ENCODE results near the gene GABRD.
A peak's percentile ranks its signal among the peaks of the same experiment; 100 is the strongest.

Gene GABRD

GRCh38 chr1:2070800-2071530 lies 51.8 kb downstream of the GABRD start:
- Histone ChIP-seq H3K23ac (ENCODE audit: low read depth, low read length, poor library complexity) (peak overlapping the region; percentile 85), H3K4me3 (ENCODE audit: low read length in 2 of 2) (no peak overlapping the region), H4K8ac (ENCODE audit: low read depth, low read length) (no peak overlapping the region), H3K18ac (ENCODE audit: low read length) (peak overlapping the region; percentile 38), H4K91ac (ENCODE audit: low read depth, low read length, poor library complexity) (no peak overlapping the region), H2AK5ac (ENCODE audit: low read depth, low read length) (no peak overlapping the region), H2AFZ (ENCODE audit: low read length) (no peak overlapping the region), H2BK12ac (ENCODE audit: low read length) (no peak overlapping the region), H3K79me1 (ENCODE audit: low read depth, low read length) (peaks cover 17% of the 10 kb centered on the region), H3K14ac (ENCODE audit: low read length) (no peak overlapping the region), H3K36me3 (replicated peaks in 1 of 2; ENCODE audit: control insufficient read depth in 2 of 2, insufficient read depth in 2 of 2, low read length in 2 of 2) (peaks cover 0 to 2% of the 10 kb centered on the region in 2 donors), H3K9me3 (replicated peaks in 1 of 2; ENCODE audit: control insufficient read depth in 2 of 2, insufficient read depth in 1 of 2, low read depth in 1 of 2, low read length in 2 of 2) (no peaks in the 10 kb centered on the region), H3K4me1 (ENCODE audit: control insufficient read depth in 2 of 2, insufficient read depth in 1 of 2, low read depth in 1 of 2, low read length in 2 of 2) (peaks cover 11 to 25% of the 10 kb centered on the region in 2 donors), H3K4me2 (ENCODE audit: insufficient read depth, low read length, poor library complexity, severe bottlenecking) (no peak overlapping the region), H3K9ac (ENCODE audit: low read depth, low read length, poor library complexity) (no peak overlapping the region), H2BK120ac (ENCODE audit: low read depth, low read length) (no peak overlapping the region), H3K27ac (replicated peaks; ENCODE audit: low read length) (no peak overlapping the region), H3K27me3 (ENCODE audit: control insufficient read depth in 3 of 3, insufficient read depth in 3 of 3, low read depth in 1 of 3, low read length in 3 of 3) (peaks cover 0 to 51% (median 0%) of the 10 kb centered on the region in 3 experiments), H2BK5ac (ENCODE audit: low read length) (no peak overlapping the region), H3K4ac (ENCODE audit: low read length) (no peak overlapping the region), H2BK15ac (ENCODE audit: low read length) (no peak overlapping the region)
- WGBS, 2 donors (ENCODE audit: extremely low coverage in 2 of 2, insufficient read length in 2 of 2, insufficient replicate concordance in 1 of 2) = no CpG with 5 or more reads among the region's 36 CpGs
- DNase-seq (ENCODE audit: low spot score) = no peak

- H3K14ac ChIP-seq (ENCODE audit: low read length) = no peak overlapping the region
- H4K91ac ChIP-seq (ENCODE audit: low read depth, low read length, poor library complexity) = no peak overlapping the region
- H3K4me1 ChIP-seq (ENCODE audit: control insufficient read depth in 2 of 2, insufficient read depth in 1 of 2, low read depth in 1 of 2, low read length in 2 of 2) = peaks cover 11 to 25% of the 10 kb centered on the region in 2 donors
- no peak overlapping the region for H2BK12ac ChIP-seq (ENCODE audit: low read length)
- H3K27ac ChIP-seq (replicated peaks; ENCODE audit: low read length) = peak overlapping the region; percentile 18
- no peak for DNase-seq (ENCODE audit: low spot score)
- H3K36me3 ChIP-seq (replicated peaks in 1 of 2; ENCODE audit: control insufficient read depth in 2 of 2, insufficient read depth in 2 of 2, low read length in 2 of 2) = peaks cover 0 to 4% of the 10 kb centered on the region in 2 donors
- H3K4ac ChIP-seq (ENCODE audit: low read length) = no peak overlapping the region
- H4K8ac ChIP-seq (ENCODE audit: low read depth, low read length) = no peak overlapping the region
- peak overlapping the region; percentile 55 for H2BK120ac ChIP-seq (ENCODE audit: low read depth, low read length)
- no peak overlapping the region for H3K4me2 ChIP-seq (ENCODE audit: insufficient read depth, low read length, poor library complexity, severe bottlenecking)
- H2AK5ac ChIP-seq (ENCODE audit: low read depth, low read length) = peak overlapping the region; percentile 7
- H3K18ac ChIP-seq (ENCODE audit: low read length) = peak overlapping the region; percentile 59
- WGBS, 2 donors (ENCODE audit: extremely low coverage in 2 of 2, insufficient read length in 2 of 2, insufficient replicate concordance in 1 of 2) = no CpG with 5 or more reads among the region's 25 CpGs
- H2BK5ac ChIP-seq (ENCODE audit: low read length) = no peak overlapping the region
- peaks cover 0 to 60% (median 0%) of the 10 kb centered on the region in 3 experiments for H3K27me3 ChIP-seq (ENCODE audit: control insufficient read depth in 3 of 3, insufficient read depth in 3 of 3, low read depth in 1 of 3, low read length in 3 of 3)
- H2BK15ac ChIP-seq (ENCODE audit: low read length) = peak overlapping the region; percentile 16
- peaks cover 13% of the 10 kb centered on the region for H3K79me1 ChIP-seq (ENCODE audit: low read depth, low read length)
- no peak overlapping the region for H3K9ac ChIP-seq (ENCODE audit: low read depth, low read length, poor library complexity)
- no peak overlapping the region for H3K4me3 ChIP-seq (ENCODE audit: low read length in 2 of 2)
- no peak overlapping the region for H3K23ac ChIP-seq (ENCODE audit: low read depth, low read length, poor library complexity)
- no peak overlapping the region for H2AFZ ChIP-seq (ENCODE audit: low read length)
- H3K9me3 ChIP-seq (replicated peaks in 1 of 2; ENCODE audit: control insufficient read depth in 2 of 2, insufficient read depth in 1 of 2, low read depth in 1 of 2, low read length in 2 of 2) = peaks cover 0 to 4% of the 10 kb centered on the region in 2 donors
Observed at GRCh38 chr1:2072109-2072806, 53.1 kb downstream of the GABRD start.

GRCh38 chr1:2072891-2073290 lies 53.7 kb downstream of the GABRD start:
- no CpG with 5 or more reads among the region's 14 CpGs for WGBS, 2 donors (ENCODE audit: extremely low coverage in 2 of 2, insufficient read length in 2 of 2, insufficient replicate concordance in 1 of 2)
- H3K4ac ChIP-seq (ENCODE audit: low read length) = no peak overlapping the region

More at GRCh38 chr1:2072891-2073290, 53.7 kb downstream of the GABRD start:
- H3K14ac ChIP-seq (ENCODE audit: low read length) = no peak overlapping the region
- no peak overlapping the region for H3K4me2 ChIP-seq (ENCODE audit: insufficient read depth, low read length, poor library complexity, severe bottlenecking)
- H2AK5ac ChIP-seq (ENCODE audit: low read depth, low read length) = peak overlapping the region; percentile 7
- peaks cover 3 to 9% of the 10 kb centered on the region in 2 donors for H3K9me3 ChIP-seq (replicated peaks in 1 of 2; ENCODE audit: control insufficient read depth in 2 of 2, insufficient read depth in 1 of 2, low read depth in 1 of 2, low read length in 2 of 2)
- H2BK120ac ChIP-seq (ENCODE audit: low read depth, low read length) = peak overlapping the region; percentile 55
- H3K4me3 ChIP-seq (ENCODE audit: low read length in 2 of 2) = peak overlapping the region in 1 of 2 donors; percentile 54
- H4K91ac ChIP-seq (ENCODE audit: low read depth, low read length, poor library complexity) = no peak overlapping the region
- DNase-seq (ENCODE audit: low spot score) = no peak
- no peak overlapping the region for H2BK5ac ChIP-seq (ENCODE audit: low read length)
- peak overlapping the region; percentile 100 for H2AFZ ChIP-seq (ENCODE audit: low read length)
- peaks cover 11 to 25% of the 10 kb centered on the region in 2 donors for H3K4me1 ChIP-seq (ENCODE audit: control insufficient read depth in 2 of 2, insufficient read depth in 1 of 2, low read depth in 1 of 2, low read length in 2 of 2)
- H2BK12ac ChIP-seq (ENCODE audit: low read length) = no peak overlapping the region
- H3K18ac ChIP-seq (ENCODE audit: low read length) = peak overlapping the region; percentile 59
- H3K79me1 ChIP-seq (ENCODE audit: low read depth, low read length) = peaks cover 12% of the 10 kb centered on the region
- no peak overlapping the region for H3K23ac ChIP-seq (ENCODE audit: low read depth, low read length, poor library complexity)
- H3K27me3 ChIP-seq (ENCODE audit: control insufficient read depth in 3 of 3, insufficient read depth in 3 of 3, low read depth in 1 of 3, low read length in 3 of 3) = peaks cover 0 to 60% (median 0%) of the 10 kb centered on the region in 3 experiments
- H3K9ac ChIP-seq (ENCODE audit: low read depth, low read length, poor library complexity) = peak overlapping the region; percentile 73
- peaks cover 0 to 6% of the 10 kb centered on the region in 2 donors for H3K36me3 ChIP-seq (replicated peaks in 1 of 2; ENCODE audit: control insufficient read depth in 2 of 2, insufficient read depth in 2 of 2, low read length in 2 of 2)
- H2BK15ac ChIP-seq (ENCODE audit: low read length) = peak overlapping the region; percentile 16
- H4K8ac ChIP-seq (ENCODE audit: low read depth, low read length) = no peak overlapping the region
- peak overlapping the region; percentile 18 for H3K27ac ChIP-seq (replicated peaks; ENCODE audit: low read length)

All from neuronal stem cell (in vitro differentiated cells).